GM19351 (cell line): ENCODE results near the gene SERPINA9.
"Not testable (repeated sequence)": the region's sequence is repeated elsewhere in the genome, so short reads cannot be mapped to it uniquely, and the experiment has no call there.

ENCODE experiments used
- ATAC-seq: cut with Tn5 transposase; IDR thresholded peaks from one replicate; pipeline ENCODE4 v1.9.1; 2021; ENCODE audit warnings: mild to moderate bottlenecking, moderate library complexity; ENCODE audit not compliant: unreplicated experiment

The SERPINA9 gene

GRCh38 chr14:94476023-94476422, at the start of gene SERPINA9:
Gene SERPINA9 (minus strand): TSS chr14:94476197. CDS start chr14:94469840, 6,357 bp downstream.
- ATAC-seq = no peak

GRCh38 chr14:94524093-94524492, 48.1 kb upstream of the SERPINA9 start:
- no peak for ATAC-seq

GRCh38 chr14:94523265-94523664, 47.3 kb upstream of the SERPINA9 start:
- ATAC-seq = no peak

- no peak for ATAC-seq
These were observed 46.2 kb upstream of the SERPINA9 start for GRCh38 chr14:94522115-94522724.

- ATAC-seq = no peak
These were observed 45.5 kb upstream of the SERPINA9 start for GRCh38 chr14:94521375-94522114.

- ATAC-seq = no peak
These were observed 41.8 kb upstream of the SERPINA9 start for GRCh38 chr14:94517641-94518257.

- no peak for ATAC-seq
These were observed 41.2 kb upstream of the SERPINA9 start for GRCh38 chr14:94517248-94517640.

GRCh38 chr14:94515856-94516255, 39.9 kb upstream of the SERPINA9 start:
- no peak for ATAC-seq

- ATAC-seq = no peak
These were observed 39.4 kb upstream of the SERPINA9 start for GRCh38 chr14:94515426-94515825.

GRCh38 chr14:94514351-94514750, 38.4 kb upstream of the SERPINA9 start:
- ATAC-seq = no peak

GRCh38 chr14:94510481-94510880, 34.5 kb upstream of the SERPINA9 start:
- ATAC-seq = not testable (repeated sequence)

GRCh38 chr14:94509356-94509755, 33.4 kb upstream of the SERPINA9 start, which contains the start of gene SERPINA12:
Gene SERPINA12 (minus strand): TSS chr14:94509469. CDS start chr14:94498397, 11,072 bp downstream.
- no peak for ATAC-seq

GRCh38 chr14:94505641-94506040, 29.6 kb upstream of the SERPINA9 start:
- no peak for ATAC-seq

GRCh38 chr14:94505206-94505605, 29.2 kb upstream of the SERPINA9 start:
- ATAC-seq = no peak

- ATAC-seq = no peak
These were observed 25.9 kb upstream of the SERPINA9 start for GRCh38 chr14:94501588-94502516.

- ATAC-seq = no peak
These were observed 24.3 kb upstream of the SERPINA9 start for GRCh38 chr14:94500264-94500663.

- no peak for ATAC-seq
These were observed 23.7 kb upstream of the SERPINA9 start for GRCh38 chr14:94499673-94500072.

GRCh38 chr14:94498215-94498614, 22.2 kb upstream of the SERPINA9 start:
- no peak for ATAC-seq

- ATAC-seq = peak; percentile 93
These were observed 18.1 kb upstream of the SERPINA9 start for GRCh38 chr14:94494085-94494484.

- ATAC-seq = no peak
These were observed 15.5 kb upstream of the SERPINA9 start for GRCh38 chr14:94491511-94491910.

GRCh38 chr14:94489336-94489735, 13.3 kb upstream of the SERPINA9 start:
- ATAC-seq = no peak
